Activated CD4-positive, CD25-positive, alpha-beta regulatory T cell treated with anti-CD3 and anti-CD28 coated beads, Interleukin-2, amount 50 U/mL, for 24 hours (primary cell): ENCODE data around the gene ATP6V1B1.

Experiments used
- ATAC-seq, 2 donors: fragments of 150-1000 bp; cut with Tn5 transposase; one replicate each; pipeline ENCODE4 v1.10.0; 2021; ENCODE audit warnings: mild to moderate bottlenecking in 1 of 2, moderate library complexity in 1 of 2

ATP6V1B1 gene

DNA sequence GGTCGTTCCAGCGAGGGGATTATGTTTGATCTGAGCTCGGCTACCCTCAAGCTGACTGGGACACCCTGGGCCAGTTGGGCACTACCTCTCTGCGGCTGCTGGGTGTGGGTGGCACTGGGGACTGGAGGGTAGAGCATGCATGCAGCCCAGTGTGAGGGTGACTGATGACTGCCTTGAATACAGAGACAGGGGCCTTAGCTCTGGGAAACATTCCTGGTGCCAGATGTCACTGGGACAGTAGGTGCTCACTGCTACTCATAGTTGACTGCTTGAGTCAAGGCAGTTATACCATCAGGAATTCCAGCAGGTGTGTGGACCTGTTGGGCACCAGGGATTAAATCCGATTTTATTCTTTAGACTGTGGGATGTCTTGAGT, 33.6 kb upstream of the ATP6V1B1 start:
- no peak for ATAC-seq

DNA sequence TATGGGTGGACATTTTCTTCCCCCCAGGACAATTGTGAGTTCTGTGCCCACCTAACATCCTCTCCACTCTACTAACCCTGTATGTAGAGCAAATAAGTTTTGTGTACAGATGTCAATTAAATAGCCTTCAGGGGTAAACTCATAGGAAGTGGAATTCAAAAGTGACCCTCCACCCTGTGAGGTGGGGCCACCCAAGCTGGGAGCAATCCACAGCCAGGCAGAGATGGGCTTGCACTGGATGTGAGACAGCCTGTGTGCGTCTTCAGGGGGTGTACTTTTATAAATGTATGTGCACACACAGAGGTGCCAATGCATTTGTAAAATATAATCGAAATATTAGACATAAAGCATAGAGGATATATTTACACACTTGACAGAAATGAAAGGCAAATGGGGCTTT, 33.1 kb upstream of the ATP6V1B1 start:
- no peak for ATAC-seq

DNA sequence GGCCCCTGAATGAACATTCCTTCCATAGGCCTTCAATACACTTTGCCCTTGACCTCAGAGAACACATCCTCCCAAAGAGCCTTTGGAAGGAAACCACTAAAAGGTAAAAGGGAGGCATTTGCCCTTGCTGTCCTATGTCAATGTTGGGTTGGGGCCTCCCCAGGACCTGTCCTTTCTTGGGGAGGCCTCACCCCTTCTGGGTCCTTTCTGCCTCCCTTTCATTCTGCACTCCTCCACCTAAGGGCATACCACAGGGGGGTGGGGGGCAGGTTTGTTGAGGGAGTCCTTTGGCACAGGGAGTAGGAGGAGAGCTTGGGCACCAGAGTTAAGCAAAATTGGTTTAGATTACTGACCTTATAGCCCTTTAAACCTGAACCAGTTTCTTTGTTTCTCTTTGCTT, 32.5 kb upstream of the ATP6V1B1 start:
- no peak for ATAC-seq

DNA sequence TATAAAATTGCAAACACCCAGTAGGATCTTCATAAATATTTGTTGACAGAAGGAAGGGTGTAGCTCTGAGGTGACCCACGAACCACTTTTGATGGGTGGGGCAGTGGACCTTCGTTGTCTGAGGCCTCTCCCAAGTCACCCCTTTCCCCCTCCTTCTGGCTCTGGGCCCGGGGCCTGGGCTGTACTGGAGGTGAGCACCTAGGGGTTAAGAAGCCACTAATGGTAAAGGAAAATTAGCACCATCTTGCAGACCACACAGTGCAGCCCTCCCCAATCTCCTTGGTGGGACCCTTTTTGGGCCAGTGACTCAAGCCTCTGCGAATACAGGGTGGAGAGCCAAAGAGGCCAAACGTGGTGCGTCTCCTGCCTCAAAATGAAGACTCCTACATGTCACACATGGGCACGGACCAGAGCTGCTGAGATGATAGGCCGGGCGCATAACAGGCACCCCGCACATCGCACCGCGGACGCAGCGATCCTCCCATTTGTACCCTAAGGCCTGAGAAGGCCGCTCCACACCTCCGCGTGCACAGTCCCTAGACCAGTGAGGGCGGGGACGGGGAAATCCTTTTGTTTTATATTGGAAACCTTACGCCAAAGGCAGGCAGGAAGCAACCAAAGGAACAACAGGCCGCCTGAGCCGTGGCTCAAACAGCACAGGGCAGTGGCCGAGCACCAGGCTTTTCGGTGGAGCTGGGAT, 31.9 kb upstream of the ATP6V1B1 start:
- no peak for ATAC-seq

DNA sequence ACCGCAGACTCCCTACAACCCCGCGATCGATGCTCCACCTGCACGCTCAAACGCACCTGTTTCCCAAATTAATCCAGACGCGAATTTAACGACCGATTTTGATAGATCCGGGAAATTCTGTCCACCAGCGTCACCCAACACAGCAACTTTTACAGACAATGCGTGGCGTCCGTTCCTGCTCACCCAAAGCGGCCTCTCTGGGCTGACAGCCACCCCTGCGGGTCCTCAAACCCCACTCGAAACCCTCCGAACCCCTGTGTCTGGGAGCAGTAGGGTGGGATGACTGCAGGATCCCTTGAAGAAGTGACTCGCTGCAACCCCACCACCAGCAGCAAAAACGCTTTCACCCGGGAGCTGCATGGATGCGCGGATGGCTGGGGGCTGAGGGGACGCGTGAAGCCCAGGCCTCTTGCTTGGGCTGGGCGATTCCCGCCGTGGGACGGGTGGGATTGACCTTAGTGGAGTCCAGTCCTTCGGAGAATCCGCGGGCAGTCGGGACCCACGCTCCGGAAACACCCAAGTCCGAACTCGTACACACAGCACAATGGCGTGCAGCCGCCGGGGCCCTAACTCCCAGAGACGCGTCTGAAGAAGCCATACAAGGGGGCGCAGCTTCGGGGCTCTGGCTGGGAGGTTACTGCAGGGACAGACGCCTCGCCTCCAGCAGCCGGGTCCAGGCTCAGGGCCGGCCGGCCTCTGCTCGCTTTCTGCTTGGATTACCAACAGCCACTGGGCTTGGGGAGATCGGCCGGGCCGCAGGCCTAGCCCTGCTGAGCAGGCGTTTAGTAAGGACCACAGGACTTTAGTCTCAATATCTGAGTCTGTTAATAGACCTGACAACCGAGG, 31.1 kb upstream of the ATP6V1B1 start:
- no peak for ATAC-seq

DNA sequence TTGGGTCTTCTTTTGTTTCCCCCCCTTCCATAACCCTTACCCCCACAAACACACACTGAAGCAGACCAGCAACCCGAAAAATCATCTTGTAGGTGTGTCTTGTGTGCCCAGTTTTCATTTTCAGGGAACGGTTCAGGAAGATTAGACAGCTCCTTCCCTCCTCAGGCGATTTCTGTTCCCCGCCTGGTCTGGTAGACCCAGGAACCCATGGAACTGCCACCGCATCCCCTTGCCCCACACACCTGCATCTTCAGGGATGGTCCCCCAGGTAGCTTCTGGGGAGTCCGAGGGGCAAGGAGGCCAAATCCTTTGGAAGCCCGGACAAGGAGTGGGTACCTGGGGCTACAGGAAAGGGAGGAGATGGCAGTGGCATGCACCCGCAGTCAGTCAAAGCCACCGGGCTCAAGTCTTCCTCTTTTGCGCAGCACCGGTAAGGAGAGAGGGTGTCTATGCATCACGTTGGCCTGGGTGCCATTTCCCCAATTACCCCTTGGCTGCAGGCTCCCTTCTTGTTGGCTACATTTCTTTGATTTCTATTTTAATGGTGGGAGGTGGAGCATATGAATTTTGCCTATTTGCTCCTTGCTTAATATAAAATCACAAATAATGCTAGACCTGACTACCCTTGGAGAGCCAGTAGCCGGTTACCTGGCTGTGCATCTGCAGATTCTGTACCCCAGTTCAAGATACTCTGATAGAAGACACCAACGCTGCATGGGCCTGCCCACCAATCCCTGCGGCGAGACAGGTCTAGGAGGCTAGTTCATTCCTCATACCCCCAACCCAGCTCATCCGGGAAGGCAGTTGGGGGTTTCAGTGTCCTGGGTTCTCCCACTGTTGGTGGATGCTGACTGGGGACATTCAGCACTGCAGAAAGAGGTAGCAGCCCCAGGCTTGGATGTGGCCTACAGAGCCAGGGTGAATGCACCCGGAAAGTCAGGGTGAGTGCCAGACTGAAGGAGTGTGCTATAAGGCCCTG, 30.0 kb upstream of the ATP6V1B1 start:
- ATAC-seq, result no peak

DNA sequence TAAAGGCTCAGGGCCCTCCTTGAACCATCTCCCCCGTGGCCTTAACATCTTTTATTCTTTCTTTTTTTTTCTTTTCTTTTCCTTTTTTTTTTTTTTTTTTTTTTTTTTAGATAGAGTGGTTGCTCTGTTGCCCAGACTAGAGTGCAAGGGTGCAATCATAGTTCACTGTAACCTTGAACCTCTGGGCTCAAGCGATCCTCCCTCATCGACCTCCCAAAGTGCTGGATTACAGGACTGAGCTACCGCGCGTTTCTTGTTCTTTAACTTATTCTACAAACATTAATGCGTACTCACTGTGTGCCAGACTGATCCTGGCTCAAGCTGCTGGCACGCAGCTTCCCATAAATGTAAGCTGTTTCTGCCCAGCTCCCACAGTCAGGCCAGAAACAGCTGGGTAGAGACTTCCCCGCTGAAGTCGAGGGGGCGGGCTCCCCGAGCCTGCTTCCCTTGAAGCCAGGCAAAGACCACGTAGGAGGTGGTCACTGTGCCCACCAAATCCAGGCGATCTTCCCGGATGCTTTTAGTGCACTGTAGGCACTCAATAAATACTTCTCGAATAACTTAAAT, 29.2 kb upstream of the ATP6V1B1 start:
- no peak for ATAC-seq

DNA sequence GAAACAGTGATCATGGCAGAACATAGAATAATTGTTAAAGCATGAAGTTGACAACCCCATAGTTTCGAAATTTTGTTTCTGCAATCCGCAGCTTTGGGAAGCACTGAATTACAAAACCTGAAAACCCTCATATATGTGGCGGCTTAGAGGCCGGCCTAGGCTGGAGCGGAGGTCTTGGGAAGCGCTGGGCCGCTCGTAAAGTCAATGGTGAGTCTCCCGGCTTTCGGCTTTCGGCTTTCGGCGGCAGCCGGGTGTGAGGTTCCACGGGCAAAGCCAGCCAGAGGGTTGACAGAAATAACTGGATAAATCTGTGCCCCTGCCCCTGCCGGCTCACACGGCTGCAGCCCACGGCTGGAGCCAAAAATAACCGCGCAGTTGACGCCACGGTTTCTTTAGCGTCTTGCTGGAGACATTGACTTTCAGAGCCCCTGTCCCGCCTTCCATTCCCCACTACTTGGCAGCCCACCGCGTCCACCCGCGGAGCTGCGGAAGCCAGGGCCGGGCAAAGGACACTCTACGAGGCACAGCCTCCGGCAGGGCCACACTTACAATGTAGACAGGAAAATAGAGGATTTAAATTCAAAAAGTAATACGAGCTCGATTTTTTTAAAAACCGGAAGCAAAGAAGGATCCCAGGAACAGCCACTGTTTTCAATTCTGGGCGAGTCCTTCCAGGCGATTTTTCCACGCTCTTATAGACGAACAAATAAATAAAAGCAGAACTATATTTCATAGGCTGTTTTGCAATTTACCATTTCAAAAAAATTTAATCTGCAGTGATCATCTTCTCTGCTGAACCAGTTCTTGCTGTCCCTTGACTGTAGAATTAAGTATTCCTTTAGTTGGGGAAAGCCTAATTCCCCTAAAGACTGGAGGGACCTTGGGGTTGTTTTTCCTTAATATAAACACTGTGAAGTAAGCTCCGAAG, 28.3 kb upstream of the ATP6V1B1 start:
- no peak for ATAC-seq

DNA sequence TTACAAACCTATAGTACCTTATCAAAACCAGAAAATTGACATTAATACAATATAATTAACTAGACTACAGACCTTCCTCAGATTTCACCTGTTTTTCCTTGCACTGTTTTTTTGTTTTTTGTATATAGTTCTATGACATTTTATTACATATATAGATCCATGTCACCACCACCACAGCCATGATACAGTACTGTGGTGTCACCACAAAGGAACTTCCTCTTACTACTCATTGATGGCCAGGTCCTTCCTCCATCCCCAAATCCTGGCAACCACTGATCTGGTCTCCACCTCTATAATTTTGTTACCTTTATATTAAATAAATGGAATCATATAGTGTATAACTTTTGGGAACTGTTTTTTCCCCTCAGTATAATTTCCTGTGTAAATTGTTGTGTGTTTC, 19.4 kb upstream of the ATP6V1B1 start:
- no peak for ATAC-seq

DNA sequence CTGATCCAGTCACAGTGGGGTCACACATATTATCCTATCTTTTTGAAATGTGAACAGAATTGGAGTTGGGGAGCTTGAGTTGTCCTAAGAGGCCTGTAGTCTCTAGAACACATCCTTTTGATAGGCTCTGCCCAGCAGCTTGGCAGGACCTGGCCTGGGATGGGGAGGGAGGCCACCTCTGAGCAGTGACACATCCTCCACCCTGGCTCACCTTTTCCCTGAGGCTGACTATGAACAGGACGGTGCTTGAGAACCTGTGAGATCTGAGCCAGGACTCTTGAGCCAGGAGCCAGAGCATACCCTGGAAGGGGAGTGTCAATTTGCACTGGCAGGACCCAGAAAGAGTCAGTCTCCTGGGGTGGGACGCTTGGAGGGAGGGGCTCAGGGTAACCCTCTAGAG, 17.7 kb upstream of the ATP6V1B1 start:
- no peak for ATAC-seq

DNA sequence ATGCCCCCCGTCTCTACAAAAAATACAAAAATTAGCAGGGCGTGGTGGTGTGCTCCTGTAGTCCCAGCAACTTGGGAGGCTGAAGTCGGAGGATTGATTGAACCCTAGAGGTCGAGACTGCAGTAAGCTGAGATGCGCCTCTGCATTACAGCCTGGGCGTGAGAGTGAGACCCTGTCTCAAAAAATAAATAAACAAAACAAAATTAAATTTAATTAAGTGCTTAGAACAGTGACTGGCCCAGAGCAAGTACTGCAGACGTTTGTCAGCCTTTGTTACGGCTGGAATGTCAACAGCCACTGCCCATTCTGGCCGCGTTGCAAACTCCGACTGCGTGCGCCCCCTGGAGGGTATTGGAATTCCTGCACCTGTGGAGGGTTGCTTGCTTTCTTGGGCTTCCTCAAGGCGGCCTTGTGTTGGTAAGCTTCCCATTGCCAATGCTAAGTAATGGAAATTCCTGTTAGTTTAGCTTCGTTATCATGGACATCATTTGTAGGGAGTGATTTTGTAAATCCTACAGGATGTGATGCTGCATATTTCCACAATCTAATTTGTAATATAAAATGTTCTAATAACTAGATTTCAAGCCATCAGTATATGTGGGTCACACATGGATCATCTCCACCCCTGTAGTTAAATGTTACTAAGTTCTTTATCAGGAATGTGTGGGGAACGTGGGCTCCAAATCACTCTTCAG, 15.9 kb upstream of the ATP6V1B1 start:
- ATAC-seq, result peak in 1 of 2 donors; percentile 55

DNA sequence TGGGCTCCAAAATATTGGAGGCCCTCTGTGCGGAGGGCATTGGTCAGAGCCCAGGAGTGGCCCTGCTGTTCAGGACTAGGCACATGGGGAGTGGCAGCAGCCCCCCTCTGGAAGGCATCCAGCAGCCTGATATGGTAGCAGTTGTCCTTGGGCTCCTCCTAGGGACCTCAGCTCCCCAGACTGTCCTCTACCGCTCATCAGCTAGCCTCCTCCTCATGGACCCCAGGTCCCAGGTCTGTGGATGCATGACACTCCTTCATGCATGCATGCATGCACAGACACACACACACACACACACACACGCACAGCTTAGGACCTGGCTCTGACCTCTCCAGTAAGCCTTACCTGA, 15.4 kb upstream of the ATP6V1B1 start:
- ATAC-seq, result no peak

DNA sequence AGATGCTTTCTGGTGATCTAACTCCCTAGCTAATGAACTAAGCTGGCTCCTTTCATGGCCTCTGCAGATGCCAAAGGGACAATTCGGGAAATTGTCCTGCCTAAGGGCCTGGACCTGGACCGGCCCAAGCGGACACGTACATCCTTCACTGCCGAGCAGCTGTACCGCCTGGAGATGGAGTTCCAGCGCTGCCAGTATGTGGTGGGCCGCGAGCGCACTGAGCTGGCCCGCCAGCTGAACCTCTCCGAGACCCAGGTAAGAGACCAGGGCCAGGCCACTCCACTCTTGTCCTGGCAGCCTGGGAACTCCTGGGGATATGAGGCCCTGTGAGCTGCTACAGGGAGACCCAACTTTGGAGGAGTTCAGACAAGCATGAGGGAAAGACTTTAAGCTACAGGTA, 14.7 kb upstream of the ATP6V1B1 start:
- ATAC-seq, result no peak

DNA sequence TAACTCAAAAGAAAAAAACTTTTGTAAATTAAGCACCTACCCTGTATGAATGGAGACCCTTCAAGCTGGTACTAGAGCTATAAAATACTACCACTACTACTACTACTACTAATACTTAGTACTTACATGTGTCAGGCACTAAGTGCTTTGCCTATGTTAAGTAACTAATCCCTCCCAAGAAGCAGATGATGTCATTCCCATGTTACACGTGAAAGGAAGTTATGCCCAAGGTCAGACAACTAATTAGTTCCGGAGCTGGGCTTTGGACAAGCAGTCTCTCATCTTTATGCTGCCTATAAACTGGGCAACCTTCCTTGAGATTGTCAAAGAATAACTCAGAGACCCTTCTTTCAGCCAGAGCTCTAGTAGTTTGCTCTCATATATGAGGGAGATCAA, 13.9 kb upstream of the ATP6V1B1 start:
- no peak for ATAC-seq

DNA sequence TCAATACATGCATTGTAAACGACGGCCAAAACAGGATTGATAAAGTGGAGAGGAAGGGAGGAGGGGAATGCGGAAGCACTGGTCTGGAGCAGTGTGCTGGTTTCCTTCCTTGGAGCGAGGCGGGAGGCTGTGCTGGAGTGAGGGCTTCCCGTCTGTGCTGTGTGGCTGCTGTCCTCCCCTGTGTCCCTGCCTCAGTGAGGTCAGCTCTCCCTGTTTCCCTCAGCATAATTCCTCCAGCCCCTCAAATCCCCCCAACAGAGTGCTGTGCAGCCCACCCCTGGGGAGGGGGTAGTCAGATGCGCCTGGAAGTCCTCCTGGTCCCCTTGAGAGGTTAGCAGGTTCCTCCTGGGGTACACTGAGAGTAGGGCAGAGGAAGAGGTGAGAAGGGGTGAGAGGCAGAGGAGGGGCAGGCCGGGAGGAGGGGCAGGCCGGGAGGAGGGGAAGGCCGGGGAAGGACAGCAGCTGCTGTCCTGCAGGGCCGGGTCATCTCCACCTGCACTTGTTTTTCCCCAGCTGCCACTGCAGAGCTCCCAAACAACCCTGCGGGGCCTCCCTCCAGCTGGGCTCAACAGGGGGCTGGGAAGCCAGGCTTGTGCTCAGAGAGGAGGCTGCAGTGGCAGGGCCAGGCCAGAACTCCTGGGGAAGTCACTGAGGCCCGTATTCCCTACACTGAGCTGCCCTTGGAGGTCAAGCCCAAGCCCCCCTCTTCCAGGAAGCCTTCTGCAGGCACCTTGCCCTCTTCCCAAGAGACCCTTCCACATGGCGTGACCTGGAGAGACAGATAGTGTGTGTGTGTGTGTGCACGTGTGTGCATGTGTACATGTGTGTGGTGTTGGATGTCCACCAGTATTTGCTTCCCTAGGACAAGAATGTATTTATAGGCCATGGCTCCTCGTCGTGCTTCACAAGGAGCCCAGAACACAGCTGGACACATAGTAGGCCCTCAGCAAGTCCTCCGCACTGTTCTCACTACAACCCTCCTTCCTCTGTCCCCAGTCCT, 13.2 kb upstream of the ATP6V1B1 start:
- ATAC-seq, result no peak

DNA sequence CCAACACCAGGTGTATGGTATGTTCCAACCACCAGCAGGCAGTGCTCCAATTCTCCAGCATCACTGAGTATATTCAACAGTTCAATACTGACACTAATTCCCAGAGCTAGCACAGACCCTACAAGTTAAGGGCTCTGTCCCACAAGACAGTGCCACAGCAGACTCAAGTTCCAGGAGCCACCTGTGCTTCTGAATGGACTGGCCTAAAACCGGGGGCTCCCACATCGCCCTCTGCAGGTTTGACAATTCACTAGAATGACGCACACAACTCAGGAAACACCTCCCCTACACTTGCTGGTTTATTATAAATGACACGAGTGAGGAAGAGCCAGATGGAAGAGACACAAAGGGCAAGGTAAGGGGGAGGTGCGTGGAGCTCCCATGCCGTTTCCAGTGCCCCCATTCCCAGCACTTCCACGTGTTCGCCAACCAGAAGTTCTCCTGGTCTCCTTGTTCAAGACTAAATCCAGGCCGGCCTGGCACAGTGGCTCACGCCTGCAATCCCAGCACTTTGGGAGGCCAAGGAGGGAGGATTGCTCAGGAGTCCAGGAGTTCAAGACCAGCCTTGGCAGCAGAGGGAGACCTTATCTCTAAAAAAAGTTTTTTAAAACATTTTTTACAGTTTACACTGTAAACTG, 12.2 kb upstream of the ATP6V1B1 start:
- ATAC-seq, result no peak

DNA sequence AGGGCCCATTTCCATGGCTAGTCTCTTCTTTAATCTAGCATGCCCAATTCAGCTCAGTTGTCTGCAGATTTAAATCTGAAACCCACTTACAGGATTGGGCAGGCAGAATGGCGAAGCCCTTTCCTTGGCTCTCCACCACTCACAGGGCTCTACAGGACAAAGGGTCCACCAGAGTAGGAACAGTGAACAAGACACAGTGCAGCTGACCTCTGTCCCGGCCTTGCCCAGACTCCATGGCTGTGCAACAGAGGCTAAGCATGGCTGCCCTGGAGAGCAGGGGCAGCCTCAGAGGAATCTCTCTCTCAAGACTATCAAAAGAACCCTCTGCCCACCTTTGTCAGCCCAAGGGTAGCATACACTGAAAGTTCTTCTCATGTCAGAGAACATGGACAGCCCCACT, 9.7 kb upstream of the ATP6V1B1 start:
- ATAC-seq, result no peak

DNA sequence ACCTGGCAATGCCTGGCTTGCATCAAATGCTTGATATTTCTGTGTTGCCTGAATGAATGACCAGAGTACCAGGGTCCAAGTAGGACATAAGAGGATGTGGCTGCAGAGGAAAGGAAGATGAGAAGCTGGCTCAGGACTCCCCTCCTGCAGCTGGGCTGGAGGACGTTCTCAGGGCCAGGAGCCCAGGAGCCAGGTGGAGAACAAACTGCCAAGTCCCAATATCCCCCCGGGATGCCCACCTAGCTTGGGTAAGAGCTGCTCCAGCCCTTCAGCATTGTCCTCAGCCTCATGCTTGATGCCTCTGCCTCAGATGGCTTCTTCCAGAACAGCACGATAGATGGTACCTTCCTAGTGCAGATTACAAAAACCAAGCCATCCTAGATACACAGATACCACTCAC, 8.6 kb upstream of the ATP6V1B1 start:
- no peak for ATAC-seq

DNA sequence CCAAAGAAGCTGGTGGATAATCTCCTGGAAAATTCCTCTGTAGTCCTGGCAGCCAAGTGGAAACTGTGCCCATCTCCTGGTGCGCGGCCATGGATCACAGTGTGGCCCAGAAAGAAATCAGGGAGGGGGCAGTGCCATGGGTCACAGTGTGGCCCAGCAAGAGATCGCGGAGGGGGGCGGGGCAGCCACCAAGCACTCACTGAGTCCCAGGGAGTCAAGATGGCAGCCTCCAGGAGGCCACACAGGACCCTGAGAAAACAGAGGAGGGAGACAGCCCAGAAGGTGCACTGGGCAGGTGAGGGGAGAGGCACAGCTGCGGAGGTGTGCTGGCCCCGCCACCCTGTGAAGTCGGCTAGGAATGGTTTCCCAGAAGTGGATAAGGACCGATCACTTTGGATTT, 8.1 kb upstream of the ATP6V1B1 start:
- no peak for ATAC-seq
